ENCODE measurements around the gene ETNK2. TPM values are rescaled to one million over a fixed set of nuclear protein-coding genes. Genes with fewer than 3 reads are reported as not detected.
A peak's percentile ranks its signal among the peaks of the same experiment; 100 is the strongest.

The ETNK2 gene
- total and polyA plus RNA-seq, 2 of the 8 experiments (the other 6 are each of a cell fraction or from before 2014, with no cell fraction given), result 20.1 to 26.7 TPM

DNA sequence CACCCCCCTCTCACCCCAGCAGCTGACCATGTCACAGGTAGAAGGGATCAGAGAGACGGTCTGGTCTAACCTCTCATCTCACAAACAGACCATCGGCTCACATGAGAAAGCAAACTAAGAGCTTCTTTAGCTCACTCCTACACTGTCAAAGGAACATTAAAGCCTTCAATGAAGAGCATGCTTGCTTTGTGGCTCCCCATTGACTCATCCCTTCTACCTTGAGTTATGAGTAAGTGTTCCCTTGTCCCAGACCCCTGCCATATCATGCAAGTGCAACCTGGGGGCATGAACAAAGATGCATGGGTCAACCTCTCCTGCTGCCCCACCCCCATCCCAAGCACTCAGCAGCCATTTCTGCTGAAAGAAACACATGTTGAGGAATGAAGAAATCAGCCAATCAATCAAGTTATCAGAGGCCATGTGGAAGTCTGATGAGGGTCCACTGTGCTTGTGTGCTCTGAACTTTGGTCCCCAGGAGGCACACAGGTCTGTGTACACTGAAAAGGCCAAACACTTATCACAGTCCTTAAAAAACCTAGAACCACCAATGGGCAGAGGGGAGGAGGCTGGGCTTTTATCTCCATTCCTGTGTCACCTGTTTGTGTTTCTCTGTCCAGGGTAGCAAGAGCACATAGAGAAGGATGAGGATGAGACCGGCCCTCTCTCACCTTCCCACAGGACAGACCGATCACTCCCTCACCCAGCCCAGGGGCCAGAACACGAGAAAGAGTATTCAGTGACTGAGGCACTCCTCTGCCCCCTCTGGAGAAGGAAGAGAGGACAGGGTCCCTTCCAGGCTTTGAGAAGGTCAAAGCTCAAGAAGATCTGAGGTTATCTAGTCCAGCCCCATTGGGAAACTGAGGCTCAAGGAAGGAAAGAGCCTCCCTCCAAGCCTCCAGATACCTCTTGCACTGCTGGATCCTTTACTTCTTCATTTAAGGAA is 9.5 kb downstream of the ETNK2 start:
- Histone ChIP-seq H3K36me3 (ENCODE audit: control insufficient read depth in 2 of 4, insufficient read depth in 4 of 4, low read length in 3 of 4) (no peaks in the 10 kb centered on the region), H3K9me3 (ENCODE audit: insufficient read depth in 2 of 2, low read depth in 1 of 2, low read length in 1 of 2) (no peaks in the 10 kb centered on the region), H3K4me2 (ENCODE audit: insufficient read depth in 1 of 2, low read depth in 2 of 2, low read length in 2 of 2) (no peak overlapping the region), H2BK120ac (replicated peaks; ENCODE audit: low read depth, low read length) (no peak overlapping the region), H3K4me3 (ENCODE audit: extremely low read depth in 1 of 4, insufficient read depth in 2 of 4, low read depth in 3 of 4, low read length in 4 of 4) (no peak overlapping the region), H2AFZ (ENCODE audit: low read length) (no peak overlapping the region), H3K79me1 (ENCODE audit: low read depth, low read length) (peaks cover 2% of the 10 kb centered on the region; the same call in 1 of the 2 replicates), H3K27ac (ENCODE audit: low read depth, low read length) (no peak overlapping the region), H4K20me1 (replicated peaks in 1 of 2; ENCODE audit: control insufficient read depth in 1 of 2, insufficient read depth in 2 of 2, low read length in 2 of 2) (peaks cover 0 to 2% of the 10 kb centered on the region in 2 experiments), H3K23me2 (ENCODE audit: low read depth, low read length) (no peaks in the 10 kb centered on the region; the same call in 1 of the 2 replicates), H4K91ac (replicated peaks; ENCODE audit: insufficient read length, low read length) (no peak overlapping the region), H3K18ac (ENCODE audit: extremely low read depth, low read length) (no peak overlapping the region), H4K8ac (ENCODE audit: extremely low read depth, insufficient read depth, low read length) (no peak overlapping the region), H3K79me2 (ENCODE audit: control insufficient read depth in 1 of 2, insufficient read depth in 2 of 2, low read length in 2 of 2) (no peaks in the 10 kb centered on the region), H3K4ac (replicated peaks; ENCODE audit: insufficient read length, low read depth, low read length) (no peak overlapping the region), H2BK20ac (ENCODE audit: low read length) (no peak overlapping the region), H3K27me3 (replicated peaks in 1 of 4; ENCODE audit: control insufficient read depth in 3 of 4, extremely low read depth in 1 of 4, insufficient read depth in 3 of 4, low read length in 3 of 4) (no peaks in the 10 kb centered on the region; a peak in 1 of 7 replicates), H2BK5ac (ENCODE audit: low read depth, low read length) (no peak overlapping the region), H4K5ac (ENCODE audit: insufficient read length, low read depth, low read length) (no peak overlapping the region), H3K56ac (replicated peaks; ENCODE audit: insufficient read length, low read depth, low read length) (no peak overlapping the region), H2AK5ac (ENCODE audit: low read depth, low read length) (0 out of 2 replicates have a peak overlapping the region, but pooled peaks have one; percentile 15), H3K4me1 (replicated peaks in 1 of 4; ENCODE audit: control insufficient read depth in 3 of 4, insufficient read depth in 4 of 4, low read length in 3 of 4) (peaks cover 3 to 12% (median 6%) of the 10 kb centered on the region in 4 experiments), H3K23ac (ENCODE audit: insufficient read length) (no peak overlapping the region), H3K9ac (replicated peaks in 1 of 4; ENCODE audit: extremely low read depth in 1 of 4, low read depth in 3 of 4, low read length in 3 of 4) (no peak overlapping the region), H2BK12ac (ENCODE audit: low read depth, low read length) (no peak overlapping the region), H3K14ac (ENCODE audit: insufficient read length) (no peak overlapping the region), H2BK15ac (ENCODE audit: low read length) (no peak overlapping the region)
- ChIA-PET POLR2A (ENCODE audit: partially characterized antibody) (interaction anchor here (1.2 to 2.5 kb wide), 6 partner anchors 9 to 277 kb away, joined by 4 to 8 read pairs (median 4); partner anchors contain the start of genes ETNK2 and SOX13), CTCF (ENCODE audit: partially characterized antibody) (interaction anchor here (0.6 to 9.8 kb wide), 17 partner anchors 9 to 532 kb away, joined by 3 to 99 read pairs (median 5); partner anchors contain the start of genes ETNK2, GOLT1A and SOX13)
- 89% methylated on average over 5 of the region's 5 CpGs; no CpG with 5 or more reads in 1 of the 2 experiments for WGBS, 2 experiments (ENCODE audit: extremely low coverage in 1 of 2, insufficient coverage in 1 of 2, insufficient read length in 1 of 2, insufficient replicate concordance in 2 of 2, low coverage in 1 of 2, low lambda C conversion rate in 2 of 2, missing lambda C conversion rate in 1 of 2)
- FAIRE-seq (no peak), DNase-seq (ENCODE audit: low read depth in 1 of 2, low spot score in 2 of 2) (no peak)
- TF ChIP-seq TEAD4 (IDR thresholded peaks at IDR 0.05; ENCODE audit: low read depth, low read length), result no peak
- no peak for TF ChIP-seq GABPA (IDR thresholded peaks at IDR 0.05; ENCODE audit: borderline replicate concordance, insufficient read depth, low read length)
- no peak for TF ChIP-seq JUND (IDR thresholded peaks at IDR 0.05; ENCODE audit: low read length)
- no peak for TF ChIP-seq PHF8 (conservative IDR thresholded peaks at IDR 0.05; ENCODE audit: low read depth, low read length)
- no peak for TF ChIP-seq KDM1A (IDR thresholded peaks at IDR 0.05; ENCODE audit: borderline replicate concordance, low read length)
- no peak for TF ChIP-seq CHD1 (IDR thresholded peaks at IDR 0.05; ENCODE audit: low read depth, low read length)
